GM12891 (cell line): ENCODE data around the gene PRM2.
A peak's percentile ranks its signal among the peaks of the same experiment; 100 is the strongest.

Experiments
- DNase-seq: peaks from one replicate; pipeline ENCODE4 v3.0.0; 2011; ENCODE audit warnings: low spot score; ENCODE audit not compliant: insufficient read length
- FAIRE-seq: peaks from 2 replicates; lab custom pipeline; 2011; peaks lifted over from hg19 to GRCh38; lab: Jason Lieb, UNC
- PAX5 ChIP-seq: IDR thresholded peaks from 2 replicates; pipeline ENCODE4 v1.6.1; 2011; ENCODE audit warnings: low read length, moderate library complexity, mild to moderate bottlenecking; ENCODE audit not compliant: insufficient read depth, severe bottlenecking
- POLR2A ChIP-seq: IDR thresholded peaks from 2 replicates; pipeline ENCODE4 v1.6.1; 2011; ENCODE audit warnings: low read depth, low read length, control low read depth
- POLR2AphosphoS5 ChIP-seq: IDR thresholded peaks from 2 replicates; pipeline ENCODE4 v1.6.1; 2011; ENCODE audit warnings: low read depth, low read length, control low read depth
- POU2F2 ChIP-seq: IDR thresholded peaks from 2 replicates; pipeline ENCODE4 v1.6.1; 2011; ENCODE audit warnings: low read depth, mild to moderate bottlenecking, control low read depth, low read length, moderate library complexity
- SPI1 ChIP-seq: IDR thresholded peaks from 2 replicates; pipeline ENCODE4 v1.6.1; 2011; ENCODE audit warnings: low read depth, low read length, control low read depth
- TAF1 ChIP-seq: IDR thresholded peaks from 2 replicates; pipeline ENCODE4 v1.6.1; 2011; ENCODE audit warnings: low read depth, low read length, control low read depth

PRM2 gene

GRCh38 chr16:11236461-11237254 is 39.6 kb downstream of the PRM2 start:
- no peak for FAIRE-seq
- DNase-seq: no peak
- TF ChIP-seq POU2F2: no peak
- TF ChIP-seq POLR2A: no peak
- TF ChIP-seq POLR2AphosphoS5: no peak

- TF ChIP-seq POLR2AphosphoS5: no peak
- no peak for TF ChIP-seq TAF1
- TF ChIP-seq PAX5: no peak
- TF ChIP-seq SPI1: no peak
- TF ChIP-seq POU2F2: no peak
- no peak for TF ChIP-seq POLR2A
- no peak for DNase-seq
- FAIRE-seq: no peak
Observed at GRCh38 chr16:11235703-11235991, 40.6 kb downstream of the PRM2 start.

GRCh38 chr16:11234884-11235702 is 41.2 kb downstream of the PRM2 start:
- FAIRE-seq: no peak
- TF ChIP-seq POLR2A (no peak), TAF1 (no peak), PAX5 (no peak), POU2F2 (no peak), SPI1 (no peak), POLR2AphosphoS5 (no peak)
- no peak for DNase-seq

- no peak for FAIRE-seq
- no peak for DNase-seq
- TF ChIP-seq POU2F2: no peak
- TF ChIP-seq TAF1: no peak
- TF ChIP-seq SPI1: peak; percentile 43; the same call in 1 of the 2 replicates
Observed at GRCh38 chr16:11233727-11234376, 42.4 kb downstream of the PRM2 start.

- DNase-seq (peak; percentile 63), FAIRE-seq (peak; percentile 80)
Observed at GRCh38 chr16:11232852-11233726, 43.2 kb downstream of the PRM2 start.

GRCh38 chr16:11232302-11232851 is 43.9 kb downstream of the PRM2 start:
- DNase-seq: no peak
- TF ChIP-seq POU2F2 (no peak), SPI1 (no peak), PAX5 (no peak), POLR2A (no peak), POLR2AphosphoS5 (no peak), TAF1 (no peak)
- no peak for FAIRE-seq

More at GRCh38 chr16:11232852-11233726, 43.2 kb downstream of the PRM2 start:
- TF ChIP-seq SPI1: peak; percentile 39; the same call in 1 of the 2 replicates
- no peak for TF ChIP-seq POLR2AphosphoS5

- no peak for TF ChIP-seq POU2F2
- TF ChIP-seq PAX5: no peak
- TF ChIP-seq POLR2AphosphoS5: no peak
- no peak for TF ChIP-seq POLR2A
- TF ChIP-seq SPI1: no peak
- TF ChIP-seq TAF1: no peak
- DNase-seq: no peak
- FAIRE-seq: no peak
Observed at GRCh38 chr16:11231367-11231970, 44.8 kb downstream of the PRM2 start.

GRCh38 chr16:11229906-11230305 is 46.4 kb downstream of the PRM2 start:
- no peak for FAIRE-seq
- DNase-seq: no peak

More at GRCh38 chr16:11229906-11230305, 46.4 kb downstream of the PRM2 start:
- TF ChIP-seq POLR2AphosphoS5: no peak
- no peak for TF ChIP-seq SPI1
- TF ChIP-seq TAF1: no peak
- TF ChIP-seq POLR2A: no peak
- TF ChIP-seq POU2F2: no peak
- no peak for TF ChIP-seq PAX5
